Hepatocyte (in vitro differentiated cells): Measurements from ENCODE around the gene PAX5. TPM values are rescaled to one million over a fixed set of nuclear protein-coding genes. Genes with fewer than 3 reads are reported as not detected.

Experiments
- DNase-seq: peaks from one replicate; pipeline ENCODE4 v3.0.0-alpha.2; 2016; ENCODE audit warnings: low spot score
- H2AFZ ChIP-seq: fragments of 200-600 bp; sonication (generic); 2 replicates; pipeline ENCODE4 v1.6.0; 2016; ENCODE audit warnings: antibody characterized with exemption, mild to moderate bottlenecking
- H3K27ac ChIP-seq: fragments of 200-600 bp; sonication (generic); 2 replicates; pipeline ENCODE4 v1.5.1; 2016; ENCODE audit warnings: mild to moderate bottlenecking
- H3K27me3 ChIP-seq: fragments of 200-600 bp; sonication (generic); 2 replicates; pipeline ENCODE4 v1.6.1; 2016
- H3K36me3 ChIP-seq: fragments of 200-600 bp; sonication (generic); replicated peaks from 2 replicates; pipeline ENCODE4 v1.5.1; 2016; ENCODE audit warnings: low read depth; ENCODE audit not compliant: insufficient read depth
- H3K4me1 ChIP-seq: fragments of 200-600 bp; sonication (generic); 2 replicates; pipeline ENCODE4 v1.5.1; 2016; ENCODE audit warnings: mild to moderate bottlenecking, moderate library complexity; ENCODE audit not compliant: insufficient read depth
- H3K4me2 ChIP-seq: fragments of 200-600 bp; sonication (generic); 2 replicates; pipeline ENCODE4 v1.6.0; 2016
- H3K4me3 ChIP-seq: fragments of 200-600 bp; sonication (generic); 2 replicates; pipeline ENCODE4 v1.5.1; 2016; ENCODE audit warnings: mild to moderate bottlenecking
- H3K79me2 ChIP-seq: fragments of 200-600 bp; sonication (generic); 2 replicates; pipeline ENCODE4 v1.6.0; 2017; ENCODE audit warnings: mild to moderate bottlenecking
- H3K9me2 ChIP-seq: fragments of 200-600 bp; sonication (generic); replicated peaks from 2 replicates; pipeline ENCODE4 v1.6.0; 2017; ENCODE audit warnings: mild to moderate bottlenecking; ENCODE audit not compliant: insufficient read depth
- H3K9me3 ChIP-seq: fragments of 200-600 bp; sonication (generic); 2 replicates; pipeline ENCODE4 v1.5.1; 2016; ENCODE audit warnings: low read depth, mild to moderate bottlenecking
- H4K20me1 ChIP-seq: fragments of 200-600 bp; sonication (generic); 2 replicates; pipeline ENCODE4 v1.6.0; 2016; ENCODE audit warnings: mild to moderate bottlenecking; ENCODE audit not compliant: insufficient read depth, poor library complexity, severe bottlenecking
- EZH2 ChIP-seq: fragments of 200-600 bp; sonication (generic); IDR thresholded peaks from 2 replicates; pipeline ENCODE4 v1.6.1; 2016; ENCODE audit warnings: antibody characterized with exemption, mild to moderate bottlenecking, borderline replicate concordance
- EZH2phosphoT487 ChIP-seq: fragments of 200-600 bp; sonication (generic); IDR thresholded peaks from one replicate; pipeline ENCODE4 v1.6.1; 2018; ENCODE audit warnings: antibody characterized with exemption, mild to moderate bottlenecking, low read depth, moderate library complexity; ENCODE audit not compliant: unreplicated experiment, severe bottlenecking
- WGBS: methylation state at CpG from one replicate; pipeline ENCODE4 v1.1.6; 2016; ENCODE audit warnings: low lambda C conversion rate; ENCODE audit errors: missing lambda C conversion rate; 5-methylcytosine and 5-hydroxymethylcytosine counted together
- polyA plus RNA-seq: library from polyadenylated mRNA; unstranded; fragments of >200 nt; fragmentation: Nextera tagmentation; extraction: Ambion mirVana; gene quantifications from 2 replicates; pipeline ENCODE4 v1.2.1, GENCODE V29; 2016
- total RNA-seq: library from RNA; depleted of rRNA; stranded (reverse); fragments of >200 nt; gene quantifications from 2 replicates; pipeline ENCODE4 v1.2.3, GENCODE V29; 2014
- TF ChIP-seq, protein P1 (sequence below): fragments of 200-600 bp; sonication (generic); IDR thresholded peaks from 2 replicates; pipeline ENCODE4 v1.5.1; 2016; ENCODE audit warnings: antibody characterized with exemption, mild to moderate bottlenecking; ENCODE audit not compliant: poor library complexity

Gene PAX5
- total and polyA plus RNA-seq, 2 experiments from 2014 or later, result not detected

- no peaks in the 10 kb centered on the region for H3K9me3 ChIP-seq
- TF ChIP-seq, protein P1, sequence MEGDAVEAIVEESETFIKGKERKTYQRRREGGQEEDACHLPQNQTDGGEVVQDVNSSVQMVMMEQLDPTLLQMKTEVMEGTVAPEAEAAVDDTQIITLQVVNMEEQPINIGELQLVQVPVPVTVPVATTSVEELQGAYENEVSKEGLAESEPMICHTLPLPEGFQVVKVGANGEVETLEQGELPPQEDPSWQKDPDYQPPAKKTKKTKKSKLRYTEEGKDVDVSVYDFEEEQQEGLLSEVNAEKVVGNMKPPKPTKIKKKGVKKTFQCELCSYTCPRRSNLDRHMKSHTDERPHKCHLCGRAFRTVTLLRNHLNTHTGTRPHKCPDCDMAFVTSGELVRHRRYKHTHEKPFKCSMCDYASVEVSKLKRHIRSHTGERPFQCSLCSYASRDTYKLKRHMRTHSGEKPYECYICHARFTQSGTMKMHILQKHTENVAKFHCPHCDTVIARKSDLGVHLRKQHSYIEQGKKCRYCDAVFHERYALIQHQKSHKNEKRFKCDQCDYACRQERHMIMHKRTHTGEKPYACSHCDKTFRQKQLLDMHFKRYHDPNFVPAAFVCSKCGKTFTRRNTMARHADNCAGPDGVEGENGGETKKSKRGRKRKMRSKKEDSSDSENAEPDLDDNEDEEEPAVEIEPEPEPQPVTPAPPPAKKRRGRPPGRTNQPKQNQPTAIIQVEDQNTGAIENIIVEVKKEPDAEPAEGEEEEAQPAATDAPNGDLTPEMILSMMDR, result no peak
- TF ChIP-seq EZH2phosphoT487 (no peak), EZH2 (no peak)
- no peak overlapping the region for H3K4me2 ChIP-seq
- H2AFZ ChIP-seq, result no peak overlapping the region
- H3K9me2 ChIP-seq, result no peaks in the 10 kb centered on the region
- no peaks in the 10 kb centered on the region for H3K27me3 ChIP-seq
- no peaks in the 10 kb centered on the region for H3K79me2 ChIP-seq
- 82% methylated on average over 28 of the region's 28 CpGs for WGBS
- no peak for DNase-seq
- H3K36me3 ChIP-seq, result no peaks in the 10 kb centered on the region
- H3K4me1 ChIP-seq, result no peaks in the 10 kb centered on the region
- no peak overlapping the region for H3K4me3 ChIP-seq
- no peaks in the 10 kb centered on the region for H4K20me1 ChIP-seq
- no peak overlapping the region for H3K27ac ChIP-seq
Measured at GRCh38 chr9:36842560-36843530, 191.2 kb downstream of the PAX5 start.

GRCh38 chr9:36840898-36841536, 193.1 kb downstream of the PAX5 start:
- H3K4me1 ChIP-seq, result no peaks in the 10 kb centered on the region
- no peaks in the 10 kb centered on the region for H3K9me3 ChIP-seq
- H3K27ac ChIP-seq, result no peak overlapping the region
- H3K36me3 ChIP-seq, result no peaks in the 10 kb centered on the region
- TF ChIP-seq EZH2phosphoT487 (no peak), EZH2 (no peak)
- TF ChIP-seq, protein P1, result no peak
- H3K79me2 ChIP-seq, result no peaks in the 10 kb centered on the region
- H3K4me3 ChIP-seq, result no peak overlapping the region
- no peak for DNase-seq
- H3K9me2 ChIP-seq, result no peaks in the 10 kb centered on the region
- no peak overlapping the region for H2AFZ ChIP-seq
- 66% methylated on average over 2 of the region's 2 CpGs for WGBS
- H4K20me1 ChIP-seq, result no peaks in the 10 kb centered on the region
- no peaks in the 10 kb centered on the region for H3K27me3 ChIP-seq
- H3K4me2 ChIP-seq, result no peak overlapping the region

- no peak overlapping the region for H3K4me2 ChIP-seq
- no peak overlapping the region for H3K27ac ChIP-seq
- H3K9me3 ChIP-seq, result no peaks in the 10 kb centered on the region
- TF ChIP-seq EZH2phosphoT487 (no peak), EZH2 (no peak)
- TF ChIP-seq, protein P1, result no peak
- H3K36me3 ChIP-seq, result no peaks in the 10 kb centered on the region
- H3K4me3 ChIP-seq, result no peak overlapping the region
- no peaks in the 10 kb centered on the region for H3K27me3 ChIP-seq
- no peak for DNase-seq
- H3K4me1 ChIP-seq, result no peaks in the 10 kb centered on the region
- WGBS, result 83% methylated on average over 15 of the region's 15 CpGs
- no peak overlapping the region for H2AFZ ChIP-seq
- H3K79me2 ChIP-seq, result no peaks in the 10 kb centered on the region
- H4K20me1 ChIP-seq, result no peaks in the 10 kb centered on the region
- no peaks in the 10 kb centered on the region for H3K9me2 ChIP-seq
Measured at GRCh38 chr9:36839131-36839885, 194.8 kb downstream of the PAX5 start.
